Thyroid gland (tissue), 4 donors: ENCODE results near the gene TYMS.

ENCODE experiments used
- POLR2A ChIP-seq, 2 donors: fragments of 450-650 bp; IDR thresholded peaks; one replicate each; pipeline ENCODE4 v1.6.1; 2017; ENCODE audit warnings: antibody characterized with exemption in 2 of 2, mild to moderate bottlenecking in 2 of 2, moderate library complexity in 1 of 2
- TF ChIP-seq, protein P1 (sequence below), 6 experiments: fragments of 200-600 bp in 3 of 6; fragments of 450-650 bp in 3 of 6; sonication (generic) in 3 of 6; IDR thresholded peaks; one replicate each; pipeline ENCODE4 v1.5.1; 2016 to 2019; ENCODE audit warnings: antibody characterized with exemption in 6 of 6, mild to moderate bottlenecking in 2 of 6, inconsistent platforms in 1 of 6, moderate library complexity in 1 of 6

DNA sequence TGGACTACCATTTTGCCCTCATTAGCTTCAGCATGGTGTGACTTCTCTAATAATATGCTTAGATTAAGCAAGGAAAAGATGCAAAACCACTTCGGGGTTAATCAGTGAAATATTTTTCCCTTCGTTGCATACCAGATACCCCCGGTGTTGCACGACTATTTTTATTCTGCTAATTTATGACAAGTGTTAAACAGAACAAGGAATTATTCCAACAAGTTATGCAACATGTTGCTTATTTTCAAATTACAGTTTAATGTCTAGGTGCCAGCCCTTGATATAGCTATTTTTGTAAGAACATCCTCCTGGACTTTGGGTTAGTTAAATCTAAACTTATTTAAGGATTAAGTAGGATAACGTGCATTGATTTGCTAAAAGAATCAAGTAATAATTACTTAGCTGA is 16.3 kb downstream of the TYMS start:
- TF ChIP-seq POLR2A (IDR thresholded peaks at IDR 0.05): no peak
- TF ChIP-seq, protein P1, sequence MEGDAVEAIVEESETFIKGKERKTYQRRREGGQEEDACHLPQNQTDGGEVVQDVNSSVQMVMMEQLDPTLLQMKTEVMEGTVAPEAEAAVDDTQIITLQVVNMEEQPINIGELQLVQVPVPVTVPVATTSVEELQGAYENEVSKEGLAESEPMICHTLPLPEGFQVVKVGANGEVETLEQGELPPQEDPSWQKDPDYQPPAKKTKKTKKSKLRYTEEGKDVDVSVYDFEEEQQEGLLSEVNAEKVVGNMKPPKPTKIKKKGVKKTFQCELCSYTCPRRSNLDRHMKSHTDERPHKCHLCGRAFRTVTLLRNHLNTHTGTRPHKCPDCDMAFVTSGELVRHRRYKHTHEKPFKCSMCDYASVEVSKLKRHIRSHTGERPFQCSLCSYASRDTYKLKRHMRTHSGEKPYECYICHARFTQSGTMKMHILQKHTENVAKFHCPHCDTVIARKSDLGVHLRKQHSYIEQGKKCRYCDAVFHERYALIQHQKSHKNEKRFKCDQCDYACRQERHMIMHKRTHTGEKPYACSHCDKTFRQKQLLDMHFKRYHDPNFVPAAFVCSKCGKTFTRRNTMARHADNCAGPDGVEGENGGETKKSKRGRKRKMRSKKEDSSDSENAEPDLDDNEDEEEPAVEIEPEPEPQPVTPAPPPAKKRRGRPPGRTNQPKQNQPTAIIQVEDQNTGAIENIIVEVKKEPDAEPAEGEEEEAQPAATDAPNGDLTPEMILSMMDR (IDR thresholded peaks at IDR 0.05): no peak
